A549 (cell line): ENCODE results near the gene MAOB. TPM values are rescaled to one million over a fixed set of nuclear protein-coding genes. Genes with fewer than 3 reads are reported as not detected.

Experiments used
- ATAC-seq, 2 experiments: fragments of 200-7000 bp in 1 of 2; fragments of >200 bp in 1 of 2; cut with Nextera tagmentation in 1 of 2; cut with Tn5 transposase in 1 of 2; 3 replicates each; pipeline versions ENCODE4 v1.8.0 to v1.9.1; 2018 to 2020; ENCODE audit warnings: mild to moderate bottlenecking in 1 of 2, moderate library complexity in 1 of 2
- CTCF ChIA-PET: fragments of 300-600 bp; sonication (Branson Sonifier 250); formaldehyde crosslinking; extraction: SDS; loops from one replicate; lab custom pipeline; 2021; ENCODE audit warnings: antibody characterized with exemption, inconsistent platforms; lab: Yijun Ruan, JAX
- POLR2A ChIA-PET: fragments of 350-600 bp; formaldehyde crosslinking; extraction: SDS; loops from one replicate; lab custom pipeline; 2021; ENCODE audit warnings: antibody characterized with exemption, inconsistent platforms; lab: Yijun Ruan, JAX
- DNase-seq, 2 experiments: peaks; one replicate each; pipeline versions ENCODE4 v3.0.0 to v3.0.0-alpha.2; 2011 to 2016; ENCODE audit warnings: low read depth in 1 of 2, low spot score in 1 of 2
- FAIRE-seq: peaks from 2 replicates; lab custom pipeline; 2011; peaks lifted over from hg19 to GRCh38; lab: Jason Lieb, UNC
- H3K27ac ChIP-seq, 2 experiments: fragments of >200 bp; sonication (Bioruptor Twin); formaldehyde crosslinking; 3 replicates each; pipeline ENCODE4 v1.5.1; 2016 to 2017
- H3K4me1 ChIP-seq: fragments of >200 bp; sonication (Bioruptor Twin); formaldehyde crosslinking; 3 replicates; pipeline ENCODE4 v1.6.1; 2016
- H3K4me2 ChIP-seq: fragments of >200 bp; sonication (Bioruptor Twin); formaldehyde crosslinking; 3 replicates; pipeline ENCODE4 v1.6.1; 2016
- H3K4me3 ChIP-seq: fragments of >200 bp; sonication (Bioruptor Twin); formaldehyde crosslinking; 3 replicates; pipeline ENCODE4 v1.5.1; 2016
- H3K9me3 ChIP-seq: fragments of >200 bp; sonication (Bioruptor Twin); formaldehyde crosslinking; 3 replicates; pipeline ENCODE4 v1.6.1; 2016
- BHLHE40 ChIP-seq: IDR thresholded peaks from 2 replicates; pipeline ENCODE4 v1.6.1; 2012; ENCODE audit warnings: low read depth, low read length, inconsistent platforms
- CBX2 ChIP-seq: fragments of 200-600 bp; sonication (generic); IDR thresholded peaks from 2 replicates; pipeline ENCODE4 v1.6.1; 2016; ENCODE audit warnings: low read depth, mild to moderate bottlenecking, borderline replicate concordance
- EHF ChIP-seq: fragments of 250-450 bp; sonication (Bioruptor Pico); IDR thresholded peaks from 2 replicates; pipeline ENCODE4 v1.5.0; 2020; ENCODE audit warnings: mild to moderate bottlenecking
- ELK1 ChIP-seq: fragments of 150-350 bp; IDR thresholded peaks from 2 replicates; pipeline ENCODE4 v1.6.1; 2014; ENCODE audit warnings: low read depth, mild to moderate bottlenecking, low read length
- EP300 ChIP-seq, 2 experiments: fragments of >200 bp; sonication (Bioruptor Twin); formaldehyde crosslinking; IDR thresholded peaks; 2 replicates in 1 of 2; 3 replicates in 1 of 2; pipeline ENCODE4 v1.6.1; 2016 to 2017
- ESRRA ChIP-seq: fragments of 150-350 bp; IDR thresholded peaks from 2 replicates; pipeline ENCODE4 v1.6.1; 2014; ENCODE audit warnings: mild to moderate bottlenecking, low read length, borderline replicate concordance
- FOXS1 ChIP-seq: fragments of 250-450 bp; sonication (Bioruptor Pico); IDR thresholded peaks from 2 replicates; pipeline ENCODE4 v1.5.0; 2020; ENCODE audit warnings: mild to moderate bottlenecking, moderate library complexity
- HDAC2 ChIP-seq: fragments of 200-600 bp; sonication (generic); IDR thresholded peaks from 2 replicates; pipeline ENCODE4 v1.6.1; 2016
- HES2 ChIP-seq: fragments of >200 bp; sonication (Bioruptor Twin); formaldehyde crosslinking; IDR thresholded peaks from 2 replicates; pipeline ENCODE4 v1.6.1; 2016
- HEYL ChIP-seq: fragments of 250-450 bp; sonication (Bioruptor Pico); IDR thresholded peaks from 2 replicates; pipeline ENCODE4 v1.8.0; 2021; ENCODE audit warnings: mild to moderate bottlenecking, moderate library complexity
- HOXA7 ChIP-seq: fragments of 250-450 bp; sonication (Bioruptor Pico); IDR thresholded peaks from 2 replicates; pipeline ENCODE4 v1.5.0; 2020; ENCODE audit warnings: mild to moderate bottlenecking, moderate library complexity
- HOXB5 ChIP-seq: fragments of 250-450 bp; sonication (Bioruptor Pico); IDR thresholded peaks from 2 replicates; pipeline ENCODE4 v1.5.0; 2020; ENCODE audit warnings: mild to moderate bottlenecking, moderate library complexity
- JUN ChIP-seq, 2 experiments: fragments of >200 bp; sonication (Bioruptor Twin); formaldehyde crosslinking; IDR thresholded peaks; 2 replicates in 1 of 2; 3 replicates in 1 of 2; pipeline ENCODE4 v1.6.1; 2016 to 2017
- JUNB ChIP-seq: fragments of >200 bp; sonication (Bioruptor Twin); formaldehyde crosslinking; IDR thresholded peaks from 2 replicates; pipeline ENCODE4 v1.6.1; 2016
- MYC ChIP-seq: IDR thresholded peaks from 2 replicates; pipeline ENCODE4 v1.6.1; 2012; ENCODE audit warnings: mild to moderate bottlenecking, inconsistent platforms, low read length, improper control_type of control experiment, borderline replicate concordance
- PBX3 ChIP-seq: IDR thresholded peaks from 2 replicates; pipeline ENCODE4 v1.6.1; 2012
- PHF8 ChIP-seq: fragments of 200-600 bp; sonication (generic); IDR thresholded peaks from 2 replicates; pipeline ENCODE4 v1.6.1; 2016; ENCODE audit warnings: low read depth, mild to moderate bottlenecking, antibody characterized with exemption, moderate library complexity, borderline replicate concordance
- POLR2A ChIP-seq: IDR thresholded peaks from 2 replicates; pipeline ENCODE4 v1.6.1; 2012; ENCODE audit warnings: mild to moderate bottlenecking, low read length
- POLR2AphosphoS2 ChIP-seq: conservative IDR thresholded peaks from 2 replicates; pipeline ENCODE4 v1.6.1; 2012; ENCODE audit warnings: low read length, improper control_type of control experiment, inconsistent platforms
- RARB ChIP-seq: fragments of 250-450 bp; sonication (Bioruptor Pico); IDR thresholded peaks from 2 replicates; pipeline ENCODE4 v1.8.0; 2021; ENCODE audit warnings: mild to moderate bottlenecking, moderate library complexity
- RCOR1 ChIP-seq: fragments of 150-350 bp; IDR thresholded peaks from 2 replicates; pipeline ENCODE4 v1.6.1; 2014; ENCODE audit warnings: antibody characterized with exemption, low read length, low read depth
- RFX5 ChIP-seq: fragments of 450-650 bp; IDR thresholded peaks from 2 replicates; pipeline ENCODE4 v1.7.1; 2014; ENCODE audit warnings: antibody characterized with exemption, mild to moderate bottlenecking, moderate library complexity
- RNF2 ChIP-seq: fragments of 200-600 bp; sonication (generic); IDR thresholded peaks from 2 replicates; pipeline ENCODE4 v1.6.1; 2016; ENCODE audit warnings: low read depth, mild to moderate bottlenecking, antibody characterized with exemption, moderate library complexity, borderline replicate concordance
- TP53 ChIP-seq: fragments of 250-450 bp; sonication (Bioruptor Pico); IDR thresholded peaks from 2 replicates; pipeline ENCODE4 v1.5.0; 2021; ENCODE audit warnings: mild to moderate bottlenecking, moderate library complexity
- WGBS: methylation state at CpG from one replicate; pipeline ENCODE4 v1.1.6; 2017; ENCODE audit errors: missing lambda C conversion rate; 5-methylcytosine and 5-hydroxymethylcytosine counted together
- polyA plus RNA-seq, 4 experiments: library from polyadenylated mRNA; depleted of rRNA in 3 of 4; stranded (reverse); fragments of >200 nt; fragmentation: RNase III in 1 of 4; extraction: RNeasy Plus Mini Kit Qiagen cat#74134 plus additional on column Dnase treatment in 1 of 4; gene quantifications; 2 replicates in 3 of 4; 3 replicates in 1 of 4; pipeline ENCODE4 v1.2.3, GENCODE V29; 2011 to 2017

Gene MAOB
- polyA plus RNA-seq, 2 of the 4 experiments (the other 2 are of a cell fraction): 0.05 to 0.35 TPM

- TF ChIP-seq EHF (CRISPR knock-in tag): no peak
Measured at GRCh38 chrX:43853225-43853828, 28.9 kb downstream of the MAOB start (continued).

GRCh38 chrX:43850629-43851028, 31.6 kb downstream of the MAOB start:
- POLR2A ChIA-PET: no interaction called here
- ATAC-seq (no peak), FAIRE-seq (no peak), DNase-seq (no peak)
- Histone ChIP-seq H3K4me1 (no peaks in the 10 kb centered on the region), H3K4me3 (no peak overlapping the region), H3K9me3 (no peaks in the 10 kb centered on the region), H3K27ac (no peak overlapping the region), H3K4me2 (no peak overlapping the region)
- WGBS: 74% methylated on average over 2 of the region's 2 CpGs
- CTCF ChIA-PET: interaction anchor here (1.7 kb wide), 1 partner anchor 89 kb away, joined by 5 read pairs; no protein-coding TSS in a partner anchor
- no peak for TF ChIP-seq HEYL
- no peak for TF ChIP-seq RCOR1
- TF ChIP-seq RFX5: no peak
- no peak for TF ChIP-seq JUN (IDR thresholded peaks at IDR 0.05)
- TF ChIP-seq HOXA7 (CRISPR knock-in tag): no peak
- no peak for TF ChIP-seq CBX2
- no peak for TF ChIP-seq RNF2
- no peak for TF ChIP-seq RARB (CRISPR knock-in tag)
- TF ChIP-seq HDAC2: no peak
- no peak for TF ChIP-seq FOXS1
- TF ChIP-seq EHF (CRISPR knock-in tag): no peak
- TF ChIP-seq MYC: no peak
- no peak for TF ChIP-seq HES2
- TF ChIP-seq, all 56 proteins: peak for 0

GRCh38 chrX:43849173-43849572, 33.1 kb downstream of the MAOB start:
- DNase-seq: no peak
- POLR2A ChIA-PET: no interaction called here
- TF ChIP-seq EHF (CRISPR knock-in tag) (no peak), HOXB5 (CRISPR knock-in tag) (no peak), PBX3 (no peak), MYC (no peak), BHLHE40 (no peak), RNF2 (no peak), HES2 (no peak)
- TF ChIP-seq, all 56 proteins: peak for 0
- 36% methylated on average over 6 of the region's 6 CpGs for WGBS
- CTCF ChIA-PET: interaction anchor here (1.7 kb wide), 1 partner anchor 91 kb away, joined by 5 read pairs; no protein-coding TSS in a partner anchor
- no peak overlapping the region for H3K4me3 ChIP-seq
- no peak for ATAC-seq
- H3K4me1 ChIP-seq: no peaks in the 10 kb centered on the region
- H3K9me3 ChIP-seq: no peaks in the 10 kb centered on the region
- no peak overlapping the region for H3K27ac ChIP-seq
- H3K4me2 ChIP-seq: no peak overlapping the region
- peak; percentile 74 for FAIRE-seq

GRCh38 chrX:43847352-43847751, 34.9 kb downstream of the MAOB start:
- TF ChIP-seq EP300 (IDR thresholded peaks at IDR 0.05) (no peak), PHF8 (no peak), PBX3 (no peak), RFX5 (no peak), POLR2A (no peak), POLR2AphosphoS2 (no peak), ESRRA (no peak), JUNB (no peak), ELK1 (no peak), HEYL (no peak), TP53 (CRISPR knock-in tag) (no peak)
- TF ChIP-seq, all 56 proteins: peak for 0
- Histone ChIP-seq H3K27ac (no peak overlapping the region), H3K4me1 (no peaks in the 10 kb centered on the region), H3K4me2 (no peak overlapping the region), H3K9me3 (no peaks in the 10 kb centered on the region), H3K4me3 (no peak overlapping the region)
- ATAC-seq (no peak), FAIRE-seq (peak; percentile 32), DNase-seq (no peak)
- ChIA-PET POLR2A (no interaction called here), CTCF (interaction anchor here (1.4 kb wide), 1 partner anchor 12 kb away, joined by 3 read pairs; no protein-coding TSS in a partner anchor)
- 98% methylated on average over 2 of the region's 2 CpGs for WGBS
